ENCODE measurements around the gene EEF1E1.

Gene EEF1E1

DNA sequence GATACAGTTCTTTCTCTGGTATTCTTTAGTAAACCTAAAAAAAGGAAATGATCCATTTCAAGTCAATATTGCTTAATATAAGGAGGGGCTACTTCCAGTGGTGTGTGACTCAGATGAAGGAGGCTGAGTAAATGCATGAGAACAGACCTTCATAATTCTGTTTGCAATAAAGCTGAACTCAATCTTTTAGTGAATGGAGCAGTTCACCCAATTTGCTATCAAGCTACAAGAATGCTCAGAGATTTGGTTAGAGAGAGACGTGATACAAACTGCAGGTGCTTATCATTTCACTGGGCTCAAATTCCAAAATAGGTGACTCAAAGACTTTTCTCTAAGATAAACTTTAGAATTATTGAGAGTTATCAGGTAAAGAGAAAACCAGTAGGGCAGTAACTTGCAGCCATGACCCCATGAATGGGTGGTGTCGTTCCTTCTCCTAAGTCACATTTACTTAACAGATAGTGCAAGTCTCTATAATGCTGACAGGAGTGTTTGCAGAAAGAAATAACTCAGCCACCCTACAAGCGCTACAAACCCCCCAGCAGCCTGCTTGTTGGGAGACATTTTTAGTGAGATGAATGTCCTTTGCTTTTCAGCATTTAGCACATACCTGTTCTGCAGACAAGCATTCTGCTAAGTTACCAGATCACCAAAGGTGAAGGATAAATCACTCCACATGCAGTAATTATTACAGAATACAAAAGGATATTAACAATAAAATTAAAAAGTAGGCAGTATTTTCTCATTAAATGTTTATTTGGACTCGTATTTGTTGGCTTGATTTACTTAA, 21.8 kb downstream of the EEF1E1 start:
- H3K36me3 Mint-ChIP-seq, result peaks cover 36% of the 10 kb centered on the region
- H3K4me3 Mint-ChIP-seq, result no peak overlapping the region
- no peaks in the 10 kb centered on the region for H3K9me3 Mint-ChIP-seq
- CTCF ChIA-PET, result no interaction called here
- no peaks in the 10 kb centered on the region for H3K27me3 Mint-ChIP-seq
- DNase-seq, result no peak
- H3K4me1 Mint-ChIP-seq, result peaks cover 12% of the 10 kb centered on the region
- no peak overlapping the region for H3K27ac Mint-ChIP-seq

DNA sequence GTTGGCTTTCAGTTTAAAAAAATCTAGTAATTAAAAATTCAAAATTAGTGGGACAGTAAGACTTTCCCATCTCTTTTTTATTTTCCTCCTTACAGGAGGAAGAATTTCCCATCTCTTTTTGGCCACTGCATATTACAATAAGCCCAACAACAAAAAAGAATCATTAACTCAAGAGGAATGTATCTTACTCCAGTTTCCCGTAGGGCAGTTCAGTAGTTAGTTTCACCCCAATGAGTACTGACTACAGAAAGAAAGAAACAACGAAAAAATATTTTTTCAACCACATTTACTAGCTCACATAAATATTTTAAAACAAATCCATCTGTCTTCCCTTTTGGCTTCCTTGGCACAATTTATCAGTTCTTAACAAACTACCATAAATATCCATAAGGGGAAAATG, 23.2 kb downstream of the EEF1E1 start:
- H3K27ac Mint-ChIP-seq, result no peak overlapping the region
- no peak for DNase-seq
- H3K27me3 Mint-ChIP-seq, result no peaks in the 10 kb centered on the region
- CTCF ChIA-PET, result no interaction called here
- H3K4me3 Mint-ChIP-seq, result no peak overlapping the region
- H3K36me3 Mint-ChIP-seq, result peaks cover 36% of the 10 kb centered on the region
- H3K9me3 Mint-ChIP-seq, result no peaks in the 10 kb centered on the region
- H3K4me1 Mint-ChIP-seq, result peaks cover 15% of the 10 kb centered on the region

DNA sequence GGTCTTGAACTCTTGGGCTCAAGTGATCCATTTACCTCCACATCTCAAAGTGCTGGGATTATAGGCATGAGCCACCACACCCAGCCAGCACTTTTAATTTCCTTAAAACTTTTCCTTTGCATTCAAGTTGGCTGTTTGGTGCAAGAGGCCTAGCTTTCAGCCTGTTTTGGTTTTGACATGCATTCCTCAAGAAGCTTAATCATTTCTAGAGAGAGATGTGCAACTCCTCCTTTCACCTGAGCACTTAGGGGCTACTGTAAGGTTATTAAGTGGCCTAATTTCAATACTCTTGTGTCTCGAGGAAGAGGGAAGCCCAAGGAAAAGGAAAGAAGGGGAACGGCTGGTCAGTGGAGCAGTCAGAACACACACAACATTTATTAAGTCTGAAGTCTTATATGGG, 24.4 kb downstream of the EEF1E1 start:
- CTCF ChIA-PET, result no interaction called here
- no peak for DNase-seq
- no peak overlapping the region for H3K27ac Mint-ChIP-seq
- H3K9me3 Mint-ChIP-seq, result no peaks in the 10 kb centered on the region
- peaks cover 29% of the 10 kb centered on the region for H3K36me3 Mint-ChIP-seq
- no peaks in the 10 kb centered on the region for H3K27me3 Mint-ChIP-seq
- H3K4me1 Mint-ChIP-seq, result peaks cover 15% of the 10 kb centered on the region
- no peak overlapping the region for H3K4me3 Mint-ChIP-seq

DNA sequence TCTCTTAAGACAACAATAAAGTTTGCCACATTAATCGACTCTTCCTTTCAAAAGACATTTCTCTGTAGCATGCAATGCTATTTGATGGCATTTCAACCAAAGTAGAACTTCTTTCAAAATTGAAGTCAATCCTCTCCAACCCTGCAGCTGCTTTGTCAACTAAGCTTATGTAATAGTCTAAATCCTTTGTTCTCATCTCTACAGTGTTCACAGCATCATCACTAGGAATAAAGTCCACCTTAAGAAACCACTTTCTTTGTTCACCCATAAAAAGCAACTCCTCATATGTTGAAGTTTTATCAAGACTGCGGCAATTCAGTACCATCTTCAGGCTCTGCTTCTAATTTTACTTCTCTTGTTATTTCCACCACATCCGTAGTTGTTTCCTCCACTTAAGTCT, 26.6 kb downstream of the EEF1E1 start:
- no peak for DNase-seq
- H3K36me3 Mint-ChIP-seq, result peaks cover 21% of the 10 kb centered on the region
- H3K27ac Mint-ChIP-seq, result peak overlapping the region; percentile 82
- CTCF ChIA-PET, result no interaction called here
- no peaks in the 10 kb centered on the region for H3K27me3 Mint-ChIP-seq
- H3K9me3 Mint-ChIP-seq, result no peaks in the 10 kb centered on the region
- H3K4me3 Mint-ChIP-seq, result no peak overlapping the region
- H3K4me1 Mint-ChIP-seq, result peaks cover 12% of the 10 kb centered on the region

DNA sequence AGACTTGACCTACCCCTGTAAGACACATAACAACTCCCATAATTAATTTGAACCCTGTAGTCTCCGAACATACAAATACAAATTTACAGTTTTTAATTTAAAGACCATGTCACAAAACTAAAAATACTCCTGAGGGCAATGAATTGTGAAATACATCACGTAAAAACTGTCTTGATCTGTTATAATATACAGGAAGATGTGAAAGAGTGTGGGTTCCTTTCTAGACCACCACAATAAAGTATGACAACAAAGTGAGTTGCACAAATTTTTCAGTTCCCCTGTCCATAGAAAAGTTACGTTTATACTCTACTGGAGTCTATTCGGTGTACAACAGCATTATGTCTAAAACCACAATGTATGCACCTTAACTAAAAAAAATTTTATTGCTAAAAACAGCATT, 27.2 kb downstream of the EEF1E1 start:
- H3K27me3 Mint-ChIP-seq, result no peaks in the 10 kb centered on the region
- DNase-seq, result no peak
- CTCF ChIA-PET, result no interaction called here
- H3K4me1 Mint-ChIP-seq, result peaks cover 12% of the 10 kb centered on the region
- H3K9me3 Mint-ChIP-seq, result no peaks in the 10 kb centered on the region
- H3K4me3 Mint-ChIP-seq, result no peak overlapping the region
- peak overlapping the region; percentile 82 for H3K27ac Mint-ChIP-seq
- H3K36me3 Mint-ChIP-seq, result peaks cover 18% of the 10 kb centered on the region

DNA sequence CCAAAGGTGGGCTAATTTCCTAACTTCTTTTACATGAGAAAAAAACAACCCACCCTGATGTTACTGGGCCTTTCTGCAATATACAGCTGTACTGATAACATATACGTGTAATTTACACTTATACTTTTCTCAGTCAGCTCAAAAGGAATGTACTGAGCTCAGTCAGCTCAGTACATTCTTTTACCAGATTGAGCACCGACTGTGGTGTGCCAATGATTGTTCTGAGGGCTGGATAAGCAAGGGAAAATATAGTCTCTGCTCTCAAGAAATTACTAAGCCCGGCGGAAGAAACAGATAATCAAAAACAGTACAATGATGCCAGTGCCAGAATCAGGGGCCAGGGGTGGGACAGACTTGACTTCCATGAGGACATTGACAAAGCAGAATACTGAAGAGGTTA, 28.1 kb downstream of the EEF1E1 start:
- peaks cover 8% of the 10 kb centered on the region for H3K36me3 Mint-ChIP-seq
- CTCF ChIA-PET, result interaction anchor here (0.7 kb wide), 1 partner anchor 99 kb away, joined by 3 read pairs; no protein-coding TSS in a partner anchor
- no peaks in the 10 kb centered on the region for H3K27me3 Mint-ChIP-seq
- DNase-seq, result no peak
- H3K4me3 Mint-ChIP-seq, result no peak overlapping the region
- no peak overlapping the region for H3K27ac Mint-ChIP-seq
- H3K9me3 Mint-ChIP-seq, result no peaks in the 10 kb centered on the region
- peaks cover 12% of the 10 kb centered on the region for H3K4me1 Mint-ChIP-seq

DNA sequence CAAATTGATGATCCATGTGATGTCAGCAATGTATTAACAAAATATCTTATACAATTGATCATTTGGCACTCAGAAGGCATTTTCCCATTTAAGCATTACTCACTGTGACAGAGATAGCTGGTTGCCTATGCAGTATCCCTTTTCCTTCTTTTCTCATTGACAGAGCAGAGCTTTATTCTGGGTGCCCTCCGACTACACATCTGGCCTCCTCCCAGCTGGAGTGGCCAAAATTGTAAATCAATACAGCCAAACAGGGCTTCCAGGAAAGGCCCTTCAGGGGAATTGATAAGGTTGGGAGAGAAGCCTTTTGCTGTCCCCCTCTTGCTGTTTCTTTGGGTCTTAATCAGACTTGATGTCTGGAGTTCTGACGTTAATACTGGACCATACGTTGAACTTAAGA, 28.6 kb downstream of the EEF1E1 start:
- CTCF ChIA-PET, result interaction anchor here (0.7 kb wide), 1 partner anchor 98 kb away, joined by 3 read pairs; no protein-coding TSS in a partner anchor
- H3K27me3 Mint-ChIP-seq, result no peaks in the 10 kb centered on the region
- no peaks in the 10 kb centered on the region for H3K9me3 Mint-ChIP-seq
- no peak overlapping the region for H3K27ac Mint-ChIP-seq
- DNase-seq, result no peak
- peaks cover 6% of the 10 kb centered on the region for H3K36me3 Mint-ChIP-seq
- no peak overlapping the region for H3K4me3 Mint-ChIP-seq
- H3K4me1 Mint-ChIP-seq, result peaks cover 12% of the 10 kb centered on the region

DNA sequence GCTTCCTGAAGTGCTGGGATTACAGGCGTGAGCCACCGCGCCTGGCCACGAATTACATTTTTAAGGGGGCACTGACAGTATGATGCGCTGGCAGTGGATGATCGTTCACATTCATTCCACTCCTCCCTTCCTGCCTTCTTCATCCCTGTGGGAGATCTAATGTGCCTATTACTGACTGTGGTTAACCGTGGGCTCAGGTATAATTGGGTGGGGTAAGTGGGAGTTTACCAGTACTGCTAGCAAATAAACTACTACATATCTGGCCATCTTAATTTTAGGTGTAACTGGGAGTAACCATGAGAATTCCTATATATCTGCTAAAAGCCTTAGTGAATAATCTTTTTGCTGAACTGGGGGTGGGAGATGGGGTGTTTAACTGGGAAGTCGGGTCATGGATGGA, 31.6 kb downstream of the EEF1E1 start:
- no peak overlapping the region for H3K4me3 Mint-ChIP-seq
- H3K36me3 Mint-ChIP-seq, result no peaks in the 10 kb centered on the region

DNA sequence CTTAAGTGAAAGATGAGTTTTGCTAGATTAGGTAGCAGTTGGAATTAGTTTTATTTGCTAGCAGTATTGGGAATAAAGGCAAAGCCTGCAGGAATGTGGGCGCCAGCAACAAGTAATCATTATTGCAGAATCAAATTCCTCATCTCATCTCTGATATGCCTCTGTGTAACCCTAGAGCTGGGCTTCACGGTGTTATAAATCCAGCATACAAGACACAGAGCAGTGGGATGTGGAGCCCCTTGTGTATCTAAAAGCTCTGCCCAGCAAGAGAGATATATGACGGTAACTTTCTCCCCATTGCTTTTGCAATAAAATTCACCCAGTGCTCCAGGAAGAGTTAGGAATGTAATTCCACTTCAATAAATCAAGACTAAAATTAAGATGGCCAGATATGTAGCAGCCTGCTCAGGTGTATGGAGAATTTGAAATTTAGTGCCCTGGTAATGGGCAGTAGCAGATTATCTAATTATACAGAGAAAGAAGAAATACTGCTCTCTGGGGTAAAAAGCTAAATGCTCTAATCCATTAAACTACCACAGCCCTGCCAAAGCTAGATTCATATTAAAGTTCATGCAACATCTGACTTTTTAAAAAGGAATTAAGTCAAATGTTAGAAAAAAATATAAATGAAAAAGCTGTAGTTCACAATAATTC, 32.6 kb downstream of the EEF1E1 start:
- no peaks in the 10 kb centered on the region for H3K9me3 Mint-ChIP-seq
- CTCF ChIA-PET, result interaction anchor here (0.6 kb wide), 2 partner anchors 34 to 133 kb away, joined by 3 read pairs; no protein-coding TSS in a partner anchor
- peaks cover 4% of the 10 kb centered on the region for H3K27me3 Mint-ChIP-seq
- no peak overlapping the region for H3K4me3 Mint-ChIP-seq
- no peak overlapping the region for H3K27ac Mint-ChIP-seq
- DNase-seq, result no peak
- peaks cover 1% of the 10 kb centered on the region for H3K36me3 Mint-ChIP-seq
- peaks cover 22% of the 10 kb centered on the region for H3K4me1 Mint-ChIP-seq

More for the DNA sequence above, 31.6 kb downstream of the EEF1E1 start:
- H3K27ac Mint-ChIP-seq, result no peak overlapping the region
- no peaks in the 10 kb centered on the region for H3K9me3 Mint-ChIP-seq
- peaks cover 4% of the 10 kb centered on the region for H3K27me3 Mint-ChIP-seq
- H3K4me1 Mint-ChIP-seq, result peaks cover 17% of the 10 kb centered on the region
- CTCF ChIA-PET, result no interaction called here
- DNase-seq, result no peak

DNA sequence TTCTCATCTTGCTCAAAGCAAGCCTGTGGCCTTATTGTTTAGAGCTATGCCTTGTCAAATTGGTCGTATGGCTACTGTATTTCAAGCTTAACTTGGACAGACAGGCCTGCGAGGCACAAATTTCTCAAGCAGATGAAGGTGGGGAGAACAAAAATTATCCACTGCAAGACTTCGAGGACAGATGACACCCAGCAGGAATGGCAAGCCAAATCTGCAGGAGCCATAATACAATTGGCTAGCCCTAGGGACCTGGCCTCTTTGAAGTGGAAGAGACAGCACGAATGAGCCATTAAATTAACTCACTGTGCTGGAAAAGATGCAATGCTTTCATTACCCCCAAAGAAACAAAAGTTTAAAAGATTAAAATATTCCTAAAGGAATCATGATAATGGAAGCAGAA, 33.2 kb downstream of the EEF1E1 start:
- Mint-ChIP-seq H3K9me3 (no peaks in the 10 kb centered on the region), H3K4me1 (peaks cover 26% of the 10 kb centered on the region), H3K27ac (no peak overlapping the region), H3K4me3 (no peak overlapping the region), H3K36me3 (peaks cover 1% of the 10 kb centered on the region), H3K27me3 (peaks cover 4% of the 10 kb centered on the region)
- CTCF ChIA-PET, result no interaction called here
- no peak for DNase-seq

DNA sequence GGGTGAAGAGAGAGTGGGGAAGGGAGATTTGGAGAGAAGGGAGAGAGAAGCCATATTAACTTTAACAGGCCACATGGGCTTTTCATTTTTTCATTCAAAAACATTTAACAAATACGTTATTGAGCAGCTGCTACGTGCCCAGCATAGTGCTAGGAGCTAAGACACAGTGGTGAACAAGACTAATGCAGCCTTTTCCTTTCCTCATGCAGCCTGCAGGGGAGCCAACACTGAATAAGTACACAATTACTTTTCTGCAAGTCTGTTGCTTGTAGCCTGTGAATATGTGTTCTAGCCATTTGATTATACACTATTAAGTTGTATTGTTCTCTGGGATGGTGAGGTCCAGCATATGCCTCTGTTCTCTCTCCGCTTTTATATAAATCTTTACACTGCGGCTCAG, 36.2 kb downstream of the EEF1E1 start:
- no peak overlapping the region for H3K4me3 Mint-ChIP-seq
- peaks cover 4% of the 10 kb centered on the region for H3K27me3 Mint-ChIP-seq
- CTCF ChIA-PET, result interaction anchor here (0.8 to 2.4 kb wide), 4 partner anchors 28 to 344 kb away, joined by 3 to 11 read pairs (median 4); partner anchors contain the start of gene EEF1E1
- no peaks in the 10 kb centered on the region for H3K9me3 Mint-ChIP-seq
- peaks cover 35% of the 10 kb centered on the region for H3K4me1 Mint-ChIP-seq
- H3K36me3 Mint-ChIP-seq, result peaks cover 7% of the 10 kb centered on the region
- DNase-seq, result no peak
- H3K27ac Mint-ChIP-seq, result no peak overlapping the region

DNA sequence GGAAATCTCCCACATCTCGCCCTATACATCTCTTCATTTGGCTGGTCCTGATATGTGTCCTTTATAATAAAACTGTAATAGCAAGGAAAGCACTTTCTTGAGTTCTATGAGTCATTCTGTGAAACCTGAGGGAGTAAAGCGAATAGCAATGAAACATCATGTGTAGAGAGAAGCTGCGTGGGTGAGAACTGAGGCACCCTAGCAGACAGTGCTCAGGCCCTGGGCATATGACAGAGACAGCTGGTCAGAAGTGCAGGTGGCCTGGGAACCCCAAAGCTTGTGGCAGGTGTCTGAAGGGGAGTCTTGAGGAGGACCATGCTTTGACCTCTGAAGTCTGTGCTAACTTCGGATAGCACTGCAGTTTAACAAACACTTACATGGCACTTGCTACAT, 36.8 kb downstream of the EEF1E1 start:
- H3K4me1 Mint-ChIP-seq, result peaks cover 35% of the 10 kb centered on the region
- H3K27ac Mint-ChIP-seq, result peak overlapping the region; percentile 89
- H3K9me3 Mint-ChIP-seq, result no peaks in the 10 kb centered on the region
- CTCF ChIA-PET, result interaction anchor here (0.8 to 2.4 kb wide), 4 partner anchors 28 to 343 kb away, joined by 3 to 11 read pairs (median 4); partner anchors contain the start of gene EEF1E1
- H3K36me3 Mint-ChIP-seq, result peaks cover 7% of the 10 kb centered on the region
- H3K4me3 Mint-ChIP-seq, result no peak overlapping the region
- no peak for DNase-seq
- H3K27me3 Mint-ChIP-seq, result peaks cover 4% of the 10 kb centered on the region

DNA sequence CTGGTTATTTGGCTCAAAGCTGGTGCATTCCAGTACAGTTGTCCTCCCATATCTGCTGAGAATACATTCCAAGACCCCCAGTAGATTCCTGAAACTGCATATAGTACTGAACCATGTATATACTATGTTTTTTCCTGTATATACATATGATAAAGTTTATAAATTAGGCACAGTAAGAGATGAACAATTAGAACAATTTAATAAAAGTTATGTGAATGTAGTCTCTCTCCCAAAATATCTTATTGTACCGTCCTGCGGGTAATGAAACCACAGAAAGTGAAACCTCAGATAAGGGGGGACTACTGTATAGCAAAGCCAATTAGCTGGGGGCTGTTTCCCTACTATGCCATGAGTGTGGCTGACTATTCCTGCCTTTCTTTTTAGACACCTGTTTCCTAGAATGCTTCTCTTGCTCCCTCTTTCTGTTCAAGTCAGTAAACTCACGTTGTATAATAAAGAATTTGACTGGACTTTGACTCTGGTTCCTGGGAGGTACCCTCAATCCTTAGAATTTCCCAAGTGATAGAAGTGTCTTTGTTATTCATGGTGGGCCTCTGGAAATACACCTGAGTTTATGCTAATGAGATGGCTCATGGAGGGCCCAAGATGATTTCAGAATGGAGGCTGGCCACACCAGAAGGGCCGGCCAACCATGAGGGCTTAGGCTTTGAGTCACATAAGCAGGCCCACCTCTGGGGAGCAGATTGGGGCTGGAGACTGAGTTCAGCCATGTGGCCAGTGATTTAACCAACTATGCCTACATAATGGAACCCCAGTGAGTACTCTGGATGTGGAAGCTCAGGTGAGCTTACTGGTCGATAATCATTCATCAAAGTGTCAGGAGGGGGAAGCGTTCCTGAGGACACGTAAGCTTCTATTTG, 37.5 kb downstream of the EEF1E1 start:
- H3K36me3 Mint-ChIP-seq, result peaks cover 13% of the 10 kb centered on the region

More for the DNA sequence above, 37.5 kb downstream of the EEF1E1 start:
- Mint-ChIP-seq H3K27me3 (peaks cover 4% of the 10 kb centered on the region), H3K27ac (peak overlapping the region; percentile 89), H3K9me3 (no peaks in the 10 kb centered on the region), H3K4me1 (peaks cover 35% of the 10 kb centered on the region), H3K4me3 (peak overlapping the region; percentile 92)
- CTCF ChIA-PET, result interaction anchor here (0.6 to 2.4 kb wide), 5 partner anchors 37 to 342 kb away, joined by 3 to 5 read pairs (median 4); partner anchors contain the start of genes BMP6 and EEF1E1
- DNase-seq, result no peak

Data from activated naive CD4-positive, alpha-beta T cell treated with anti-CD3 and anti-CD28 coated beads, Interleukin-2, amount 10 ng/mL, durations not matched to agents 7 days and 5 days (primary cell).